ENCODE data around the gene EMD.

EMD gene

GRCh38 chrX:154350429-154351182 lies 28.5 kb upstream of the EMD start:
- Histone ChIP-seq H3F3A (ENCODE audit: control insufficient read depth, insufficient read depth) (no peaks in the 10 kb centered on the region), H4K20me1 (ENCODE audit: control insufficient read depth, insufficient read depth, low read depth, low read length) (no peaks in the 10 kb centered on the region), H3K27me3 (ENCODE audit: control insufficient read depth, low read length) (no peaks in the 10 kb centered on the region), H3K79me2 (ENCODE audit: control insufficient read depth, low read length) (no peaks in the 10 kb centered on the region), H3K4me1 (ENCODE audit: control insufficient read depth, low read length) (peaks cover 8% of the 10 kb centered on the region), H3K27ac (ENCODE audit: low read depth, low read length) (no peak overlapping the region), H3K9me3 (ENCODE audit: control insufficient read depth, insufficient read depth, low read length) (no peaks in the 10 kb centered on the region), H3K9me2 (replicated peaks; ENCODE audit: control insufficient read depth, low read length) (no peaks in the 10 kb centered on the region), H3K36me3 (ENCODE audit: control insufficient read depth, low read length) (peaks cover 7% of the 10 kb centered on the region; the same call in 1 of the 2 replicates), H3K4me2 (ENCODE audit: low read length) (no peak overlapping the region), H3K4me3 (ENCODE audit: low read length) (no peak overlapping the region)
- TF ChIP-seq EZH2phosphoT487 (IDR thresholded peaks at IDR 0.05; ENCODE audit: borderline replicate concordance, low read length) (no peak), CTCF (IDR thresholded peaks at IDR 0.05; ENCODE audit: low read depth, low read length, poor library complexity, severe bottlenecking) (no peak)

GRCh38 chrX:154351183-154352011 lies 27.7 kb upstream of the EMD start:
- H3K36me3 ChIP-seq (ENCODE audit: control insufficient read depth, low read length): peaks cover 7% of the 10 kb centered on the region; the same call in 1 of the 2 replicates
- no peak overlapping the region for H3K4me3 ChIP-seq (ENCODE audit: low read length)
- H3K27ac ChIP-seq (ENCODE audit: low read depth, low read length): no peak overlapping the region
- H3F3A ChIP-seq (ENCODE audit: control insufficient read depth, insufficient read depth): no peaks in the 10 kb centered on the region
- H3K27me3 ChIP-seq (ENCODE audit: control insufficient read depth, low read length): no peaks in the 10 kb centered on the region
- H3K79me2 ChIP-seq (ENCODE audit: control insufficient read depth, low read length): no peaks in the 10 kb centered on the region
- TF ChIP-seq EZH2phosphoT487 (IDR thresholded peaks at IDR 0.05; ENCODE audit: borderline replicate concordance, low read length) (no peak), CTCF (IDR thresholded peaks at IDR 0.05; ENCODE audit: low read depth, low read length, poor library complexity, severe bottlenecking) (no peak)
- no peaks in the 10 kb centered on the region for H4K20me1 ChIP-seq (ENCODE audit: control insufficient read depth, insufficient read depth, low read depth, low read length)
- peaks cover 8% of the 10 kb centered on the region for H3K4me1 ChIP-seq (ENCODE audit: control insufficient read depth, low read length)
- no peaks in the 10 kb centered on the region for H3K9me3 ChIP-seq (ENCODE audit: control insufficient read depth, insufficient read depth, low read length)
- no peak overlapping the region for H3K4me2 ChIP-seq (ENCODE audit: low read length)
- no peaks in the 10 kb centered on the region for H3K9me2 ChIP-seq (replicated peaks; ENCODE audit: control insufficient read depth, low read length)

GRCh38 chrX:154352012-154352401 lies 27.1 kb upstream of the EMD start:
- Histone ChIP-seq H3K79me2 (ENCODE audit: control insufficient read depth, low read length) (no peaks in the 10 kb centered on the region), H3K27ac (ENCODE audit: low read depth, low read length) (no peak overlapping the region), H3K27me3 (ENCODE audit: control insufficient read depth, low read length) (no peaks in the 10 kb centered on the region), H3K9me2 (replicated peaks; ENCODE audit: control insufficient read depth, low read length) (no peaks in the 10 kb centered on the region), H3F3A (ENCODE audit: control insufficient read depth, insufficient read depth) (no peaks in the 10 kb centered on the region), H3K4me3 (ENCODE audit: low read length) (no peak overlapping the region), H4K20me1 (ENCODE audit: control insufficient read depth, insufficient read depth, low read depth, low read length) (no peaks in the 10 kb centered on the region), H3K4me1 (ENCODE audit: control insufficient read depth, low read length) (peaks cover 7% of the 10 kb centered on the region), H3K36me3 (ENCODE audit: control insufficient read depth, low read length) (peaks cover 7% of the 10 kb centered on the region; the same call in 1 of the 2 replicates), H3K9me3 (ENCODE audit: control insufficient read depth, insufficient read depth, low read length) (no peaks in the 10 kb centered on the region), H3K4me2 (ENCODE audit: low read length) (no peak overlapping the region)
- TF ChIP-seq CTCF (IDR thresholded peaks at IDR 0.05; ENCODE audit: low read depth, low read length, poor library complexity, severe bottlenecking) (no peak), EZH2phosphoT487 (IDR thresholded peaks at IDR 0.05; ENCODE audit: borderline replicate concordance, low read length) (no peak)
